Endothelial cell of umbilical vein (primary cell): ENCODE results near the gene MAP6. TPM values are rescaled to one million over a fixed set of nuclear protein-coding genes. Genes with fewer than 3 reads are reported as not detected.

Experiments
- BruUV-seq: library from RNA; stranded (reverse); fragments of 400-500 nt; replicated peaks from 2 replicates; lab custom pipeline; 2021; lab: Mats Ljungman, UMichigan
- CTCF ChIA-PET: fragments of 300-600, 350-600 bp; sonication (Branson Sonifier 250); formaldehyde crosslinking; loops from one replicate; lab custom pipeline; 2021; ENCODE audit warnings: antibody characterized with exemption, inconsistent platforms; lab: Charles Lee
- POLR2A ChIA-PET: fragments of 300-600, 350-600 bp; sonication (Branson Sonifier 250); formaldehyde crosslinking; loops from one replicate; lab custom pipeline; 2021; ENCODE audit warnings: antibody characterized with exemption, inconsistent platforms; lab: Charles Lee
- DNase-seq: peaks from one replicate; pipeline ENCODE4 v3.0.0-alpha.2; 2011; ENCODE audit warnings: low read depth, low spot score
- FAIRE-seq: peaks from 2 replicates; lab custom pipeline; 2011; peaks lifted over from hg19 to GRCh38; lab: Jason Lieb, UNC
- H2AFZ ChIP-seq: 2 replicates; pipeline ENCODE4 v1.6.0; 2012; ENCODE audit warnings: low read depth, low read length, control low read depth, inconsistent platforms
- H3K27ac ChIP-seq: 2 replicates; pipeline ENCODE4 v1.5.1; 2011; ENCODE audit warnings: low read depth, mild to moderate bottlenecking, control low read depth, low read length, moderate library complexity; ENCODE audit not compliant: insufficient read depth
- H3K27me3 ChIP-seq, 2 experiments: 2 replicates each; pipeline versions ENCODE4 v1.6.0 to v1.6.1; 2011; ENCODE audit warnings: low read length in 2 of 2, mixed read lengths in 1 of 2; ENCODE audit not compliant: control insufficient read depth in 2 of 2, insufficient read depth in 2 of 2
- H3K36me3 ChIP-seq, 2 experiments: 2 replicates in 1 of 2; 3 replicates in 1 of 2; pipeline ENCODE4 v1.5.1; 2011; ENCODE audit warnings: low read length in 2 of 2, mild to moderate bottlenecking in 1 of 2, moderate library complexity in 1 of 2; ENCODE audit not compliant: control insufficient read depth in 2 of 2, insufficient read depth in 2 of 2; ENCODE audit errors: extremely low read depth in 1 of 2
- H3K4me1 ChIP-seq: 3 replicates; pipeline ENCODE4 v1.5.1; 2011; ENCODE audit warnings: mild to moderate bottlenecking, low read length; ENCODE audit not compliant: control insufficient read depth, insufficient read depth; ENCODE audit errors: extremely low read depth
- H3K4me2 ChIP-seq: 2 replicates; pipeline ENCODE4 v1.6.1; 2011; ENCODE audit warnings: low read length, control low read depth, mixed read lengths; ENCODE audit not compliant: insufficient read depth
- H3K4me3 ChIP-seq, 3 experiments: fragments of 200-600 bp in 1 of 3; sonication (generic), shearing (Covaris generic) in 1 of 3; replicated peaks in 1 of 3; 2 replicates each; pipeline ENCODE4 v1.5.1; 2011 to 2016; ENCODE audit warnings: control low read depth in 3 of 3, low read length in 3 of 3, mild to moderate bottlenecking in 2 of 3, inconsistent platforms in 1 of 3, low read depth in 1 of 3, moderate library complexity in 1 of 3; ENCODE audit not compliant: insufficient read depth in 1 of 3
- H3K79me2 ChIP-seq: 2 replicates; pipeline ENCODE4 v1.6.0; 2012; ENCODE audit warnings: low read length, inconsistent platforms; ENCODE audit not compliant: control insufficient read depth, insufficient read depth
- H3K9ac ChIP-seq: replicated peaks from 2 replicates; pipeline ENCODE3; 2011; ENCODE audit warnings: low read length, control low read depth; ENCODE audit not compliant: insufficient read depth; ENCODE audit errors: extremely low read depth
- H3K9me1 ChIP-seq: replicated peaks from 3 replicates; pipeline ENCODE4 v1.6.0; 2011; ENCODE audit warnings: mild to moderate bottlenecking, low read length; ENCODE audit not compliant: control insufficient read depth, insufficient read depth; ENCODE audit errors: extremely low read depth
- H3K9me3 ChIP-seq: replicated peaks from 2 replicates; pipeline ENCODE4 v1.5.1; 2012; ENCODE audit warnings: low read length, inconsistent platforms; ENCODE audit not compliant: control insufficient read depth, insufficient read depth
- H4K20me1 ChIP-seq: replicated peaks from 2 replicates; pipeline ENCODE3; 2011; ENCODE audit warnings: mild to moderate bottlenecking, low read length; ENCODE audit not compliant: control insufficient read depth, insufficient read depth; ENCODE audit errors: extremely low read depth
- EZH2 ChIP-seq: IDR thresholded peaks from 2 replicates; pipeline ENCODE4 v1.6.1; 2012; ENCODE audit warnings: borderline replicate concordance, low read depth, mild to moderate bottlenecking, moderate library complexity, low read length, inconsistent platforms; ENCODE audit not compliant: severe bottlenecking
- FOS ChIP-seq: IDR thresholded peaks from 2 replicates; pipeline ENCODE4 v1.6.1; 2011; ENCODE audit warnings: mild to moderate bottlenecking, low read length, moderate library complexity, borderline replicate concordance; ENCODE audit not compliant: insufficient read depth
- GATA2 ChIP-seq: IDR thresholded peaks from 2 replicates; pipeline ENCODE4 v1.7.0; 2011; ENCODE audit warnings: low read depth, mild to moderate bottlenecking, moderate library complexity, mixed read lengths, low read length; ENCODE audit not compliant: insufficient read length, insufficient read depth
- JUN ChIP-seq: IDR thresholded peaks from 2 replicates; pipeline ENCODE4 v1.6.1; 2011; ENCODE audit warnings: borderline replicate concordance, low read depth; ENCODE audit not compliant: insufficient read length, insufficient read depth
- MAX ChIP-seq: IDR thresholded peaks from 2 replicates; pipeline ENCODE4 v1.6.1; 2011; ENCODE audit not compliant: insufficient read depth, insufficient read length
- MYC ChIP-seq: IDR thresholded peaks from one replicate; pipeline ENCODE4 v1.6.1; 2011; ENCODE audit warnings: mild to moderate bottlenecking, low read depth, low read length
- POLR2A ChIP-seq: IDR thresholded peaks from 2 replicates; pipeline ENCODE4 v1.6.1; 2012; ENCODE audit warnings: low read depth, mild to moderate bottlenecking, control low read depth, low read length
- POLR2AphosphoS5 ChIP-seq: IDR thresholded peaks from 2 replicates; pipeline ENCODE4 v1.6.1; 2012; ENCODE audit warnings: low read depth, mild to moderate bottlenecking, control low read depth, low read length, moderate library complexity; ENCODE audit not compliant: insufficient read depth
- dilution Hi-C: fragments of 300-500 bp; cut with MboI; formaldehyde crosslinking; loops from one replicate; pipeline ENCODE4 v1.15.0; 2019; ENCODE audit warnings: low sequenced_read_pairs; ENCODE audit not compliant: extremely low pct_ligation_motif_present
- intact Hi-C: fragments of 100-400 bp; cut with micrococcal nuclease; formaldehyde crosslinking; loops from one replicate; pipeline ENCODE4 v1.10.0; 2022
- polyA plus RNA-seq, 4 experiments: library from polyadenylated mRNA; depleted of rRNA in 3 of 4; stranded (reverse) in 3 of 4; unstranded in 1 of 4; fragments of >200 nt; gene quantifications; 2 replicates each; pipeline versions ENCODE4 v1.2.1 to v1.2.3, GENCODE V29; 2011 to 2012; ENCODE audit warnings: missing spikeins in 1 of 4
- total RNA-seq: library from RNA; stranded (reverse); gene quantifications from 2 replicates; pipeline ENCODE4 v1.2.3, GENCODE V29; 2021
- TF ChIP-seq, protein P1 (sequence below), 2 donors: IDR thresholded peaks; 1 replicate in 1 of 2; 2 replicates in 1 of 2; pipeline ENCODE4 v1.5.1; 2011; ENCODE audit warnings: low read length in 2 of 2, mild to moderate bottlenecking in 2 of 2, moderate library complexity in 2 of 2, control low read depth in 1 of 2, inconsistent platforms in 1 of 2, low read depth in 1 of 2; ENCODE audit not compliant: insufficient read depth in 1 of 2; ENCODE audit errors: extremely low read depth in 1 of 2

Gene MAP6
- total and polyA plus RNA-seq, 2 donors (not counting 3 experiments of a cell fraction or from before 2014, with no cell fraction given) = 0.12 TPM; not detected in 1

DNA sequence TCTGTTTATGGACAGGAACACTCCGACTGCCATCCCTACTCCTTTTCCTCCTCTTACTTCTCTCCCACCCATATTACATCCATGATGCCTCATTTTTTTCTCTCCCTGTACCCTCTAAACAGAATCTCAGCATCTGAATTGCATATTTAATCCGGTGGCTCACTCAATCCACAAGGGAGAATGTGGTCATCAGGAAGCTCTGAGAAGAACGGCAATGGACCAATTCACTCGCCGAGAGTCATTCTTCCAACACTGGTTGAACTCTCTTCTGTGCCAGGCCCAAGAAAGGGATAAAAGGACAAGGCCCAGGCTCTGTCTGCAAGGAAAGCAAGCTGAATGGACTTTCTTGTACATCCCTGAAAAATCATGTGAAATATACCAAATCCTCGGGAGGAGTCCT lies 15.9 kb downstream of the MAP6 start:
- no peaks in the 10 kb centered on the region for H3K36me3 ChIP-seq
- H3K79me2 ChIP-seq = no peaks in the 10 kb centered on the region
- TF ChIP-seq MAX (no peak), MYC (no peak), GATA2 (no peak), POLR2AphosphoS5 (no peak), JUN (no peak)
- no peaks in the 10 kb centered on the region for H4K20me1 ChIP-seq
- no peak overlapping the region for H3K4me3 ChIP-seq
- DNase-seq (no peak), FAIRE-seq (no peak)
- H3K4me1 ChIP-seq = no peaks in the 10 kb centered on the region
- no peaks in the 10 kb centered on the region for H3K9me1 ChIP-seq
- dilution Hi-C loops = no loop called here
- no peak overlapping the region for H3K4me2 ChIP-seq
- no peaks in the 10 kb centered on the region for H3K9me3 ChIP-seq
- intact Hi-C loops = no loop called here
- no peak overlapping the region for H3K9ac ChIP-seq
- H3K27ac ChIP-seq = no peak overlapping the region
- H2AFZ ChIP-seq = no peak overlapping the region
- CTCF ChIA-PET = interaction anchor here (1.1 to 1.7 kb wide), 3 partner anchors 30 to 55 kb away, joined by 3 to 5 read pairs (median 3); no protein-coding TSS in a partner anchor
- no TSS peak for BruUV-seq
- POLR2A ChIA-PET = no interaction called here
- peaks cover 17 to 24% of the 10 kb centered on the region in 2 experiments for H3K27me3 ChIP-seq

- dilution Hi-C loops (no loop called here), intact Hi-C loops (no loop called here)
- Histone ChIP-seq H4K20me1 (no peaks in the 10 kb centered on the region), H3K36me3 (no peaks in the 10 kb centered on the region), H3K9ac (no peak overlapping the region), H3K4me3 (no peak overlapping the region), H3K27ac (no peak overlapping the region), H3K4me2 (no peak overlapping the region), H3K4me1 (no peaks in the 10 kb centered on the region), H3K9me3 (no peaks in the 10 kb centered on the region), H2AFZ (no peak overlapping the region), H3K9me1 (no peaks in the 10 kb centered on the region), H3K79me2 (no peaks in the 10 kb centered on the region), H3K27me3 (peaks cover 17 to 19% of the 10 kb centered on the region in 2 experiments)
- TF ChIP-seq POLR2AphosphoS5 = no peak
- TF ChIP-seq GATA2 = no peak
- no peak for TF ChIP-seq JUN
- TF ChIP-seq FOS = no peak
- no peak for TF ChIP-seq POLR2A
- TF ChIP-seq, protein P1, sequence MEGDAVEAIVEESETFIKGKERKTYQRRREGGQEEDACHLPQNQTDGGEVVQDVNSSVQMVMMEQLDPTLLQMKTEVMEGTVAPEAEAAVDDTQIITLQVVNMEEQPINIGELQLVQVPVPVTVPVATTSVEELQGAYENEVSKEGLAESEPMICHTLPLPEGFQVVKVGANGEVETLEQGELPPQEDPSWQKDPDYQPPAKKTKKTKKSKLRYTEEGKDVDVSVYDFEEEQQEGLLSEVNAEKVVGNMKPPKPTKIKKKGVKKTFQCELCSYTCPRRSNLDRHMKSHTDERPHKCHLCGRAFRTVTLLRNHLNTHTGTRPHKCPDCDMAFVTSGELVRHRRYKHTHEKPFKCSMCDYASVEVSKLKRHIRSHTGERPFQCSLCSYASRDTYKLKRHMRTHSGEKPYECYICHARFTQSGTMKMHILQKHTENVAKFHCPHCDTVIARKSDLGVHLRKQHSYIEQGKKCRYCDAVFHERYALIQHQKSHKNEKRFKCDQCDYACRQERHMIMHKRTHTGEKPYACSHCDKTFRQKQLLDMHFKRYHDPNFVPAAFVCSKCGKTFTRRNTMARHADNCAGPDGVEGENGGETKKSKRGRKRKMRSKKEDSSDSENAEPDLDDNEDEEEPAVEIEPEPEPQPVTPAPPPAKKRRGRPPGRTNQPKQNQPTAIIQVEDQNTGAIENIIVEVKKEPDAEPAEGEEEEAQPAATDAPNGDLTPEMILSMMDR (IDR thresholded peaks at IDR 0.05; ENCODE audit: extremely low read depth in 1 of 2, insufficient read depth in 1 of 2, low read depth in 1 of 2, low read length in 2 of 2) = no peak
- TF ChIP-seq MYC = no peak
- TF ChIP-seq EZH2 = no peak
- no peak for TF ChIP-seq MAX
- ChIA-PET POLR2A (no interaction called here), CTCF (interaction anchor here (0.9 to 1.7 kb wide), 5 partner anchors 12 to 55 kb away, joined by 3 to 5 read pairs (median 3); no protein-coding TSS in a partner anchor)
- FAIRE-seq (no peak), DNase-seq (no peak)
- no TSS peak for BruUV-seq
Measured at GRCh38 chr11:75651218-75651617, 17.6 kb downstream of the MAP6 start.
